ENCODE data around the gene CRYM.

Gene CRYM

DNA sequence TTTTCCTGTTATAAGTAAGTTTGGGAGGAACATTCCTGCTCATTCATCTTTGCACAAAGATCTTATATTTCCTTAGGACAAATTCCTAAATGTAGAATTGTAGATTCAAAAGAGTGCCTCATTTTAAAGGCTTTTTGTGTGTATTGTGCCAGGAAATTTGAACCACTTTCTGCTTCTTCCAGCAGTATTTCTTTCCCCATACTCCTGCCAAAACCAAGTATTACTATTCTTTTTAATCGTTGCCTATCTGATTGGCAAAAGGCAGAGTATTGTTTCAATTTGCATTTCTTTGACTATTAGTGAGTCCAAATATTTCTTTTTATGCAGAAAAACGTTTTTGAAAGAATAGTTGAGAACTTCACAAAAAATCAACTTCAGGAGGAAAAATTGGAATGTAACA lies 35.3 kb downstream of the CRYM start:
- DNase-seq: no peak

DNA sequence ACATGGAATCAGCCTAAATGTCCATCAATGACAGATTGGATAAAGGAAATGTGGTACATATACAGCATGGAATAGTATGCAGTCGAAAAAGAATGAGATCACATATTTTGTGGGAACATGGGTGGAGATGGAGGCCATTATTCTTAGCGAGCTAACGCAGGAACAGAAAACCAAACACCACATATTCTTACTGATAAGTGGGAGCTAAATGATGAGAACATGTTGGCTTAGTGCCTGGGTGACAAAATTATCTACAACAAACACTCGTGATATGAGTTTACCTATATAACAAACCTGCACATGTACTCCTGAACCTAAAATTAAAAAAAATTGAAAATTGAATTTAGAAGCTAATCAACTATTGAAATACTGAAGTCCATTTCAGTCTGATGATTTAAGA lies 38.4 kb downstream of the CRYM start:
- no peak for DNase-seq

DNA sequence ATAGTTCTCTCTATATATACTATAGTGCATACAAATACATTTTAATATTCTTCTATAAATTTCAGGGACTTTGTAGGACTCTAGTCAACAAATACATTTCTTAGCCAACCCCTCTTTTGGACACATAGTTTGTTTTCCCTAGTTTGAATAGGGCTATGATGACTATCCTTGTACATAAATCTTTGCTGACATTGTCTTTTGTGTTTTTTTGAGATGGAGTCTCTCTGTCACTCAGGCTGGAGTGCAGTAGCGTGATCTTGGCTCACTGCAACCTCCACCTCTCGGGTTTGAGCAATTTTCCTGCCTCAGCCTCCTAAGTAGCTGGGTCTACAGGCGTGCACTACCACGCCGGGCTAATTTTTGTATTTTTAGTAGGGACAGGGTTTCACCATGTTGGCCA lies 41.3 kb downstream of the CRYM start:
- DNase-seq: no peak

DNA sequence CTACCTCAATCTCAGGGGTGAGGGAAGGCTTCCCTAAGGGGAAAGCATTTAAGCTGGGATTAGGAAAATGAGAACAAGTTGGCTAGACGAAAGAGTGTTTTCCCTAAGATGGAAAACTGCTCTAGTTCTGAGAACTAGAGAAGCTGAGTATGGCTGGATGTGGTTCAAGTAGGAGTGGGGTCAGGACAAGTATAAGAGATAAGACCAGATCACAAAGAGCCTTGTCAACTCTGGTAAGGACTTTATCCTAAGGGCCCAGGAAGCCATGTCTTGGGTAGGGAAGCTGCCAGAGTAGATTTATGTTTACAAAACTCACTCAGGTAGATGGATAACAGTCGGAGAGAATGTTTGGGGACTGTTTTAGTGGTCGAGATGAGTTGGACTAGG lies 42.9 kb downstream of the CRYM start:
- DNase-seq: no peak

DNA sequence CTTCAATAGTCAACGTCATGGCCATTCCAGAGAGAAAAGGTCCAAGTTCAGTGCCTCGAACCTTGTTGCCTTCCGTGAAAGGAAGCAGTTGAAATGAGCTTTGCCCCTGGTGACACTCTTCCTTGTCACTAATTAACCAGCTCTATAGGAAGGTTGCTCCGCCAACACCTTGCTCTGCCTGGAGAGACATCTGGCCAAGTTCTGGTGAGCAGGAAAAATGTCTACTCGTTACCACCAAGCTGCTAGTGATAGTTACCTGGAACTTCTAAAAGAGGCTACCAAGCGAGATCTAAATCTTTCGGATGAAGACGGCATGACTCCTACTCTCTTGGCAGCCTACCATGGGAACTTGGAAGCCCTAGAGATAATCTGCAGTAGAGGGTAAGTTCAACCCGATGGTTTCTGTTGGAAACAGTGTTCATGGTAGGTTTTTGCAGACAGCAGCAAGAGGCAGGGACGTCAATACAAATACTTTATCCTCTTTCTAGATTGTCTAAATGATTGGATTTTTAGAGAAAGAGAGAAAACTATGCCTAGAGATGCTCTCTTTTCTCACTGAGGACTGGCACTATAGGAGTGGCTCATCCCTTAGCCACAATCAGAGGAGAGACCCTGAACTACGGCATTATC lies 44.5 kb downstream of the CRYM start, which contains the start of gene ANKS4B:
Gene ANKS4B (plus strand): TSS at position 179 of the 630 bp plus-strand sequence. CDS start 39 bp downstream, at position 218.
- no peak for DNase-seq

DNA sequence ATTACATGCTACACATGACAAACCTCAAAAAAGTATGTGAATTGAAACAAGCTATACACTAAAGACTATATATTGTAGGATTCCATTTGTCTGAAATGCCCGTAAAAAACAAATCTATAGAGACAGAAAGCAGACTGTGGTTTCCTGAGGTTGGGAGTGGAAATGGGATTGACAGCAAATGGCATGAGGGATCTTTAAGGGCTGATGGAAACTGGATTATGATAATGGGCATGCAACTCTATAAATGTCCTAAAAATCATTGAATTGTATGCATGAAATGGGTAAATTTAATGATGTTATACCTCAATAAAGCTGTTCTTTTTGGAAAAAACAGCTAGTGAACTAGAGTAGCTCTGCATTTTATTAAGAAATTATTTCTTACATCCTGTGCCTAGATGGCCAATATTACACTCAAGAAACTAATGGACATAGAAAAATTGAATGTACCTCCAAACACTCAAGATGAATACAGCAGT lies 45.0 kb downstream of the CRYM start:
- DNase-seq: no peak

DNA sequence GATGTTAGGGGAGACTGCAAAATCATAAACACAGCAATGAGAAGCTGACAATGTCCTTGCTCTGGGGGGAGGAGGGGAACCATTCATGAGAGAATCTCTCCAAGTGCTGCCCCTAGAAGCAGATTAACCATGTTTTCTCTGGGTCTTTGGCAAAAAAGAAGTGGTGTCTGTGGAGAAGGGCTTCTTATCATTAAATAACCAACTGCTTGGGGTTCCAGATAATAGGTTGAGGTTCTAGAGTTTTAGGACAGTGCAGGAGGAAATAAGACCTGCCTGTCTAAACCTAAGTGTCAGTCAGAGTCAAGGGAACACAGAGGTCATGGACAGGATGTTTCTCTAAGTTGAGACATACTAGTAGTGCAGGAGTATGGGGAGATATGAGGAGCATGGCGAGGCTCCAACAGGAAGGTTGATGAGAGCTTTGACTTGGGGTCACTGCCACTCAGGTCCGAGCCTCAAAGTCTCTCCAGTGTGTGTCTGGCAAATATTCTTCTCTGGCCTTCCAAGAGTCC lies 49.7 kb downstream of the CRYM start:
- no peak for DNase-seq

DNA sequence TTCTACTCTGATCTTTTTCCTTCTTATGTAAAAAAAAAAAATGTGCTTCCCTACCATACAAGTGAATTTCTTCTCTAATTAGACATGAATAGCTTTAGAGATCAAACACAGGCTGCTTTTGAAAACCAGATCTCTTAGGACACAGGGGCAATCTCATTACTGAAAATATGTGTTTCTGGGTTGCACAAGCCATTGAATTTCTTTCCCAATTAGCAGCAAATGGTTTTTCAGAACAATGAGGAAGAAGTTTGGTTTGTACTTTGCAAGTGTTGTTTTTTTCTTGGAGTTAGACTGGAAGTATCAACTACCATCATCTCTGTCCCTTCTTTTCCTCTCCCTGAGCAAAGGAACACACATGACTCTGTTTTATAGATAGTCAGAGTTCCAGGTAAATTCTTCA lies 50.2 kb downstream of the CRYM start:
- DNase-seq: no peak

DNA sequence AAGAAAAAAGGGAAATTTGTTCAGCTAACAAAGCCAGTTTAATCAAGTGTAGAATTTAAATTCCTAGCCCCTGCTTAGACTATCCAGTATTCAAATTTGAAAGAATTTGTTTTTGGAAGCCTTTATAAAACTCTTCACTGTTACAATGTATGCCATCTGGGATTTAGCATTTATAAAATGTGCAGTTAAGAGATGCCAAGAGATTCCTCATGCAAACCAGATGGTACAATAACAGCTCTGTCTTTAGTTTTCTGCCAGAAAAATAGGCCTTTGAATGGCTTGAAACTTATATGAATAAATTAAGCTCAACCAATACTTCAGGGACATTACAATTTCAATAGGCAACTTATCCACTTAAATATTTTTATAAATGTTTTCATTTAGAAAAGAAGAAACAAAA lies 51.3 kb downstream of the CRYM start:
- no peak for DNase-seq

DNA sequence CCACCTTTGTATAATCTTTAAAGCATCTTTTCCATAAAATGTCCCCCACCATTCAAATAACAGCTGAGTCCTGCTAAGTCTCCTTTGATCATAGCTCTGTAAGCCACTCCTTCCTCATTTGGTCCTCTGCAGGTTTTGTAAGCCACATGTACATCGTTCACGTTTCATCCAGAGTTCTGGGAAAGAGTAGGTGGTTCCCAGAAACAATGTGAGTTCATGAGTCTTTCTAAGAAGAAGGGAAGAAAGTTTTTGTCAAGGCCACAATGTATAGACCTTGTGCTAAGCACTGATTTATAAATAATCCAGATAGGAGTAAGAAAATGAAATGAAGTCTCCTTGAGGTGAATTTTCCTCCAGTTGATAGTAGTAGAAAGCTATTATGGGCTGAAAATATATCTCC lies 53.3 kb downstream of the CRYM start:
- DNase-seq: no peak

DNA sequence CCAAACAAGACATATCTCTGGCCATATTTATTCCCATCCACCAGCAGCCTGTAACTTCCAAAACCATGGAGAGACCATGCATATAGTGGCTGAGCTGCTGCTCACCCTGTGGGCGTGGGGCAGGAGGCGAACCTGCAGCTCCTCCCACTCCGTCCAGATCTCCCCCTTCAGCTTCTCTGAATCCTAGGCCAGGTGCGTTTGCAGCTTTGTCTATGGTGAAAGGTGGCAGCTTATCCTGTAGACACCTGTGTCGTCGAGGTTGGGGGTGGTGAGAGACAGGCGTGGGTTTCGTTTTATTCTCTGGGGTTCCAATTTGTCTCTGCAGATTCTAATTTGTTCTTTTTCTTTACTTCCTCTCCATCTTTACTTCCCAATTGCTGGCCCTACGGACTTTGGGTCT lies 54.3 kb downstream of the CRYM start:
- DNase-seq: no peak

DNA sequence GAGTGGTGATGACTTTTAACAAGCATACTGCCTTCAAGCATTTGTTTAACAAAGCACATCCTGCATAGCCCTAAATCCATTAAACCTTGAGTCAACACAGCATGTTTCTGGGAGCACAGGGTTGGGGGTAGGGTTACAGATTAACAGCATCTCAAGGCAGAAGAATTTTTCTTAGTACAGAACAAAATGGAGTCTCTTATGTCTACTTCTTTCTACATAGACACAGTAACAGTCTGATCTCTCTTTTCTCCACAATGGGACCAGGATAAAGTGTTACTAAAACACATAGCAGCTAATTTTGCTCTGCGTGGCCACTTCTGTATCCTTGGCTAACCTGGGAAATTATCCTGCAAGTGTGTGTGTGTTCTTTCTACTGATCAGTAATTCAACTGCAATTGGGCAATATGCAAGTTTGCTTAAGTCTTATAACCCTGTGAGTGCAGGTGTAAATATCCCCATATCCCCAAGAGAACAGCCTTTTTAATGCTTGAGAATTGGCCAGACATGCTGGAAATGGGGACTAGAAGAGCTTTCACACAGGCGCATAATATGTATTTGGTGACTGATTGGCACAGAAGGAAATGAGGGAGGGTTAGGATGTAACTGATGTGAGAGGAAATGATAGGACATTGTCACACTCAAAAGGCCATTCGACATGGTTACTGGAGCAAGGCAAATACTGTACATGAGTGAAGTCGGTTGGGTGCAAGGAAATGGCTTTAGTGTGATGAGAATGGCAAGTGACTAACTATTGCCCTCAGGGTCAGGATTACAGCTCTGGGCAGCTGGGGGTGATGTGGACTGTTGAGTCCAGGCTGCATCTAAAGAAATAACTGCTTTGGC lies 55.4 kb downstream of the CRYM start:
- DNase-seq: no peak

DNA sequence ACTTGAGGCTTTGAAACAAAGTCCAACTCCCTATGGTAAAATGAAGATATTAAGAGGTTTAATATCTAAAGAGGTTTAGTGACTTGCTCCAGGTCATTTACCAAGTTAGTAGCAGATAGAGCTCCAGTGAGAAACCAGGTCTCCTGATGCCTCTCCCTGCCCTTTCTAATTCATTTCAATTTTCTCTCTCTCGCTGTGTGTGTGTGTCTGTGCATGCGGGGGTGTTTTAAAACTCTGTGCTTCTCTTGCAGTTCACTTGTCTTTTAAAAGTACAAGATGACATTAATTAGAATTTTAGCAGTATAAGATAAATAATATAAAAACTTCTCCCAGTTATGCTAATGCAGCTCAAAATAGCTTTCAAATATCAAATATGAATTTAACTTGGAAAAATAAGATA lies 58.5 kb downstream of the CRYM start:
- DNase-seq: no peak

DNA sequence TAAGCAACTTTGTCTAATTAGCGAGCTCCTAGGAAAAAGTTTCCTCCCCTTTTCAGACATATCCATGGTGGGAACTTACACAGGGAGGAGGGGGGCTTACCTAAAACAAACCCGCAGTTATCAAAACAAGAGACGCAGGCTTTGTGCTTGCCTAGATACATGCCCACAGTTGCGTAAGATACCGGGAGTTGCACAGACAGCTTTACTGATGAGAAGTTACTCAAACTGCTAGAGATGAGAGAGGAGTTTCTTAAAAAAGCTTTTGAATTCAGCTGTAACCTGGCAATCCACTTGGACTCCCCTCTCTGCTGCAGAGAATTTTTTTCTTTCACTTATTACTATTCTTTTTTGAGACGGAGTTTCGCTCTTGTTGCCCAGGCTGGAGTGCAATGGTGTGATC lies 59.9 kb downstream of the CRYM start:
- DNase-seq: no peak

DNA sequence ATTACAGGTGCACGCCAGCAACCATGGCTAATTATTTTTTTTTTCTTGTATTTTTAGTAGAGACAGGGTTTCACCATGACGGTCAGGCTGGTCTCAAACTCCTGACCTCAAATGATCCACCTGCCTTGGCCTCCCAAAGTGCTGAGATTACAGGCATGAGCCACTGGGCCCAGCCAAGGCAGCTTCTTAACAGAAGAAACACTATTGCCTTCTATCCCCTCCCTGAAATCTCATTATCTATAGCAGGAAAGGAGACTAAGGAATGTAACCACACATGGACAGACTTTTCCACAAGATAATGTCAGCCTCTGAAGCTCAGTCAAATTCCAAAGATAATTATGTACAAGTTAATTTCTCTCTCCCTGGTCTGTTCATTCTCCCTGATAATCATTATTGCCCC lies 61.0 kb downstream of the CRYM start:
- DNase-seq: no peak

DNA sequence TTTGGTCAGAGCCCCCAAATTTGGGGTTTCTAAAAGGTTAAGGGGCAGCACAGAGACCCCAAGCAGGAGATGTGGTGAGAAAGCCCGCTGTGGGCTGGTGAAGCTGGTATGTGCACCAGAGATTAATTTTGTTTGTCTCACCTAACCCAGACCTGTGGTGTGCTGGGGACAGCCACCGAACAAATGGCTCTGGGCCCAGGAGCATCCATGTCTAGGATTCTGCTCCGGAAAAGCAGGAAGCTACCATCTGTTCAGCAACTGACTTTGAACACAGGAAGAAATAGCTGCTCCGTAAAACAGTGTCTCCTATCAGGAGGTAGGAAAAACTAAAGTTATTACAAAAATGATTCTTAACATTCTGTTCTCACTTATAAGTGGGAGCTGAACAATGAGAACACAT lies 64.0 kb downstream of the CRYM start:
- no peak for DNase-seq

DNA sequence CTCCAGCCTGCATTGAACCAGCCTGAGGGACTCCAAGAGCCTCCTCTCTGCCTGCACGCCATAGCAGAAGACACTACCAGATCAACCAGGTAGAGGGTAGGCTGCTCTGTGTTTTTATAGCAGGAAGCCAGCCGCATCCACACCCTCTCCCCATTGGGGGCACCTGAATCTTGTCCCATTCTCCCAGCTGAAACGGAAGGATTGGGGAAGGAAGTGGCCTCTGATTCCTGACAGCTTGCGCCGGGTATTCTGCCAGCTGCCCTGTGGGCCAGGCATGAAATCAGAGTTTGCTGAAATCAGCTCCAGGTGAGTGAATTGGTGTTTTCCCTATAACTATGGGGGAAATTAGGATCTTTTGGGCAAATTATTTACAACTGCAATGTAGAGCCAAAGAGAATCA lies 66.6 kb downstream of the CRYM start, which contains the start of gene ZP2:
Gene ZP2 (minus strand): TSS at position 89 of the 400 bp plus-strand sequence. CDS start 27 bp downstream, at position 62.
- DNase-seq: no peak
